Measurements from ENCODE around the gene DAB1.

The DAB1 gene

GRCh38 chr1:57410508-57410907, 13.4 kb downstream of the DAB1 start:
- DNase-seq, result no peak

GRCh38 chr1:57407928-57408327, 15.9 kb downstream of the DAB1 start:
- DNase-seq, result no peak

- no peak for DNase-seq
These were observed 17.4 kb downstream of the DAB1 start for GRCh38 chr1:57406428-57406970.

- DNase-seq, result no peak
These were observed 19.0 kb downstream of the DAB1 start for GRCh38 chr1:57404884-57405283.

- no peak for DNase-seq
These were observed 20.7 kb downstream of the DAB1 start for GRCh38 chr1:57403201-57403600.

GRCh38 chr1:57401671-57402070, 22.2 kb downstream of the DAB1 start:
- no peak for DNase-seq

GRCh38 chr1:57400048-57400447, 23.8 kb downstream of the DAB1 start:
- DNase-seq, result no peak

GRCh38 chr1:57393058-57393584, 30.7 kb downstream of the DAB1 start:
- no peak for DNase-seq

GRCh38 chr1:57385336-57385735, 38.5 kb downstream of the DAB1 start:
- peak; percentile 23 for DNase-seq

GRCh38 chr1:57384901-57385300, 39.0 kb downstream of the DAB1 start:
- no peak for DNase-seq

- no peak for DNase-seq
These were observed 39.6 kb downstream of the DAB1 start for GRCh38 chr1:57384284-57384683.

- DNase-seq, result no peak
These were observed 42.0 kb downstream of the DAB1 start for GRCh38 chr1:57381871-57382270.

- DNase-seq, result no peak
These were observed 42.4 kb downstream of the DAB1 start for GRCh38 chr1:57381426-57381825.

GRCh38 chr1:57380923-57381322, 42.9 kb downstream of the DAB1 start:
- DNase-seq, result no peak

GRCh38 chr1:57378534-57378933, 45.3 kb downstream of the DAB1 start:
- no peak for DNase-seq

GRCh38 chr1:57377339-57378139, 46.3 kb downstream of the DAB1 start:
- DNase-seq, result no peak

GRCh38 chr1:57376041-57376440, 47.8 kb downstream of the DAB1 start:
- no peak for DNase-seq

GRCh38 chr1:57369889-57370288, 54.0 kb downstream of the DAB1 start:
- DNase-seq, result no peak

- no peak for DNase-seq
These were observed 55.9 kb downstream of the DAB1 start for GRCh38 chr1:57367945-57368344.

GRCh38 chr1:57363643-57364042, 60.2 kb downstream of the DAB1 start:
- DNase-seq, result no peak

GRCh38 chr1:57363165-57363564, 60.7 kb downstream of the DAB1 start:
- no peak for DNase-seq

- DNase-seq, result no peak
These were observed 61.4 kb downstream of the DAB1 start for GRCh38 chr1:57362480-57362879.

- DNase-seq, result no peak
These were observed 62.3 kb downstream of the DAB1 start for GRCh38 chr1:57361516-57361915.

GRCh38 chr1:57360846-57361407, 62.9 kb downstream of the DAB1 start:
- DNase-seq, result no peak
